Ovary (tissue), 3 donors: ENCODE data around the gene KRT85.

Experiments
- EP300 ChIP-seq: sonication (generic); formaldehyde crosslinking; IDR thresholded peaks from one replicate; pipeline ENCODE4 v1.6.1; 2017; ENCODE audit warnings: antibody characterized with exemption
- POLR2A ChIP-seq: fragments of 450-650 bp; IDR thresholded peaks from one replicate; pipeline ENCODE4 v1.6.1; 2017; ENCODE audit warnings: antibody characterized with exemption, mild to moderate bottlenecking, moderate library complexity
- TF ChIP-seq, protein P1 (sequence below), 3 donors: fragments of 450-650 bp in 2 of 3; fragments of 200-600 bp in 1 of 3; IDR thresholded peaks; one replicate each; pipeline versions ENCODE4 v1.5.1 to v1.8.0; 2016 to 2022; ENCODE audit warnings: antibody characterized with exemption in 3 of 3, mild to moderate bottlenecking in 1 of 3
- donor health status: DM: no; HTN: no; CAD: no.

DNA sequence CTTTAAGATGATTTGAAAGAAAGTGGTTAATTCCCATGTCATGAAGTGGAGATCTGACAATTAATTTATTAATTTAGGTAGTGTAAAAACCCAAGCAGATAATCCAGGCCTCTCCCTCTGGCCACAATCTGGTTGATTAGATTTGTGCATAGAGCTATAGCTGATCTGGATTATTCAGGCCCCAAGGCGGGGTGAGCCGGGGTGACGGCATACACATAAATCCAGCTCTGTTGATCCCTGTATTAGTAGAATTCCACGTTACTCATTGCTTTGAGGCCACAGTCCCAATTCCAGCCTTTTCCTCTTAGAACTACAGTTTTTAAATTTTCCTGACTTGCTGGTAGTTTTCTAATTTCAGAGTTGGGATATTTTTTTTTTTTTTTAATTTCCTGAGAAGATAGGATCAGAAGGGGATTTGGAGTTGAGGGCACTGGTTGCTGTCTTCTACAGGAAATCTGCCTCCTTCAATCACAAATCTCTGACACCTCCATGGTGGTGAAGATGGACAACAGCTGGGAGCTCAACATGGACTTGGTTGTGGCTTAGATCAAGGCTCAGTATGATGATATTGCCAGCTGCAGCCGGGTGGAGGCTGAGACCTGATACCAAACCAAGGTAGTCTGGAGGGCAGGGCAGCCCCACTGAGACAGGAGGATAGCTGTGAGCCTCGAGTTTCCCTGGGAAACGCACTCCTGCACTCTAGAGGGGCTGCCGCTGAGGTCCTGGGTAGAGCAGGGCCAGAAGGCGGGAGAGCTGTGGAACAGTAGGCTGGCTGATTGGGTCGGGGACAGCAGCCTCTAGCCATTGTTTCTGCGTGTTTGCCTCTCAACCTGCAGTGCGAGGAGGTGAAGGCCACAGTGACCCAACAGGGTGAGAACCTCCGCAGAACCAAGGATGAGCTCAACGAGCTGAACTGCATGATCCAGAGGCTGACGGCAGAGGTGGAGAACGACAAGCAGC, 19.4 kb downstream of the KRT85 start:
- TF ChIP-seq, protein P1, sequence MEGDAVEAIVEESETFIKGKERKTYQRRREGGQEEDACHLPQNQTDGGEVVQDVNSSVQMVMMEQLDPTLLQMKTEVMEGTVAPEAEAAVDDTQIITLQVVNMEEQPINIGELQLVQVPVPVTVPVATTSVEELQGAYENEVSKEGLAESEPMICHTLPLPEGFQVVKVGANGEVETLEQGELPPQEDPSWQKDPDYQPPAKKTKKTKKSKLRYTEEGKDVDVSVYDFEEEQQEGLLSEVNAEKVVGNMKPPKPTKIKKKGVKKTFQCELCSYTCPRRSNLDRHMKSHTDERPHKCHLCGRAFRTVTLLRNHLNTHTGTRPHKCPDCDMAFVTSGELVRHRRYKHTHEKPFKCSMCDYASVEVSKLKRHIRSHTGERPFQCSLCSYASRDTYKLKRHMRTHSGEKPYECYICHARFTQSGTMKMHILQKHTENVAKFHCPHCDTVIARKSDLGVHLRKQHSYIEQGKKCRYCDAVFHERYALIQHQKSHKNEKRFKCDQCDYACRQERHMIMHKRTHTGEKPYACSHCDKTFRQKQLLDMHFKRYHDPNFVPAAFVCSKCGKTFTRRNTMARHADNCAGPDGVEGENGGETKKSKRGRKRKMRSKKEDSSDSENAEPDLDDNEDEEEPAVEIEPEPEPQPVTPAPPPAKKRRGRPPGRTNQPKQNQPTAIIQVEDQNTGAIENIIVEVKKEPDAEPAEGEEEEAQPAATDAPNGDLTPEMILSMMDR (IDR thresholded peaks at IDR 0.05), result no peak
- TF ChIP-seq POLR2A, result no peak
- TF ChIP-seq EP300, result no peak
